Measurements from ENCODE around the gene CHI3L2.

GRCh38 chr1:111221276-111221632 is 6.3 kb upstream of the CHI3L2 start:
- TF ChIP-seq CTCF (IDR thresholded peaks at IDR 0.05; ENCODE audit: insufficient read depth, low read depth, low read length), result no peak
- TF ChIP-seq EZH2 (IDR thresholded peaks at IDR 0.05; ENCODE audit: insufficient read depth, low read length), result no peak

Measured in astrocyte (in vitro differentiated cells and primary cell).